Adrenal gland (tissue), 5 donors: ENCODE measurements around the gene PAXIP1.

Source experiments
- CTCF ChIP-seq, 6 experiments: fragments of 450-650 bp in 4 of 6; fragments of 200-600 bp in 2 of 6; sonication (generic) in 1 of 6; IDR thresholded peaks; 1 replicate in 5 of 6; 2 replicates in 1 of 6; pipeline versions ENCODE4 v1.5.1 to v1.8.0; 2016 to 2021; ENCODE audit warnings: antibody characterized with exemption in 6 of 6, mild to moderate bottlenecking in 2 of 6, moderate library complexity in 1 of 6
- POLR2A ChIP-seq, 2 donors: fragments of 450-650 bp; IDR thresholded peaks; one replicate each; pipeline ENCODE4 v1.6.1; 2017; ENCODE audit warnings: antibody characterized with exemption in 2 of 2, mild to moderate bottlenecking in 2 of 2, moderate library complexity in 1 of 2
- donor health status: DM: no; HTN: no; CAD: no.

DNA sequence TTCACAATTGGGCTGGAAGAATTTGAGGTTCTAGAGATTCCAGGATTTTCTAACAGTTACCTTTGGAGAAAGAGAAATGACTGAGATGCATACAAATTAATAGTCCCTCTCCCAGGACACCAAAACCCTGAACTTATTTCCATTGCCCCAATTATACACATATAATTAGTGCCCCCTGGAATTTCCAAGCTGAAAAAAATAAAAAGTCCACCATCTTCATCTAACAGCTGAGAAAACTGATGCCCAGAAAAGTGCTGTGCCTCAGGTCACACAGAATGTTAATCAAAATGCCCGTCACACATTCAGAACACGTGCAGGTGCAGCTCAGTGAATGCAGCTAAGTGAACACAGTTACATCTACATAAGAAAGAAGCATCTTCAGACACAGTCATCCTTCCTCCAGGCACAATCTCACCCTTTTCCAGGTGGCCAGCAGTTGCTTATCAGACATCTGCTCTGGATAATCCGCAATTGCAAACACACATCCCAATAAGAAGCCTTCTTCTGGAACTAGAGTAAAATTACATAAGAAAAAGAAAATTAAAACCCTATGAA lies 35.4 kb downstream of the PAXIP1 start:
- TF ChIP-seq CTCF (IDR thresholded peaks at IDR 0.05) (no peak), POLR2A (IDR thresholded peaks at IDR 0.05) (no peak)
